B cell (primary cell): ENCODE data around the gene PLAU. TPM values are rescaled to one million over a fixed set of nuclear protein-coding genes. Genes with fewer than 3 reads are reported as not detected.

Source experiments
- ATAC-seq: fragments of 200-7000 bp; cut with Tn5 transposase; one replicate; pipeline ENCODE4 v1.10.0; 2021; ENCODE audit warnings: low read depth, mild to moderate bottlenecking, moderate number of reproducible peaks, moderate library complexity
- CTCF ChIA-PET: fragments of 350-600 bp; sonication (Branson Sonifier 250); formaldehyde crosslinking; loops from one replicate; lab custom pipeline; 2021; ENCODE audit warnings: antibody characterized with exemption, inconsistent platforms; lab: Charles Lee
- POLR2A ChIA-PET: fragments of 350-600 bp; sonication (Branson Sonifier 250); formaldehyde crosslinking; loops from one replicate; lab custom pipeline; 2021; ENCODE audit warnings: antibody characterized with exemption; lab: Charles Lee
- DNase-seq: peaks from one replicate; pipeline ENCODE4 v3.0.0; 2013
- H2AFZ ChIP-seq: 2 replicates; pipeline ENCODE4 v1.6.1; 2012; ENCODE audit warnings: mild to moderate bottlenecking, low read depth, low read length; ENCODE audit not compliant: insufficient read depth, poor library complexity, severe bottlenecking
- H3K27ac ChIP-seq, 2 donors: 1 replicate in 1 of 2; 2 replicates in 1 of 2; pipeline ENCODE4 v1.5.1; 2012 to 2013; ENCODE audit warnings: low read length in 2 of 2, mild to moderate bottlenecking in 2 of 2, moderate library complexity in 1 of 2
- H3K27me3 ChIP-seq, 4 experiments: fragments of 200-600 bp in 1 of 4; sonication (generic) in 1 of 4; replicated peaks in 1 of 4; 1 replicate in 2 of 4; 2 replicates in 2 of 4; pipeline versions ENCODE4 v1.6.1 to v1.7.0; 2013 to 2016; ENCODE audit warnings: low read length in 3 of 4, mild to moderate bottlenecking in 2 of 4, mixed read lengths in 1 of 4, moderate library complexity in 1 of 4; ENCODE audit not compliant: insufficient read depth in 4 of 4, control insufficient read depth in 3 of 4; ENCODE audit errors: control extremely low read depth in 1 of 4
- H3K36me3 ChIP-seq, 2 experiments: replicated peaks in 1 of 2; 1 replicate in 1 of 2; 2 replicates in 1 of 2; pipeline versions ENCODE4 v1.6.1 to v1.7.1; 2013; ENCODE audit warnings: low read length in 1 of 2; ENCODE audit not compliant: insufficient read depth in 2 of 2, control insufficient read depth in 1 of 2; ENCODE audit errors: control extremely low read depth in 1 of 2, extremely low read depth in 1 of 2
- H3K4me1 ChIP-seq, 2 donors: fragments of 200-600 bp in 1 of 2; sonication (generic) in 1 of 2; 1 replicate in 1 of 2; 2 replicates in 1 of 2; pipeline versions ENCODE4 v1.5.1 to v1.6.1; 2013 to 2017; ENCODE audit warnings: low read length in 2 of 2; ENCODE audit not compliant: control insufficient read depth in 2 of 2, insufficient read depth in 2 of 2
- H3K4me2 ChIP-seq: replicated peaks from 2 replicates; pipeline ENCODE3; 2012; ENCODE audit warnings: mild to moderate bottlenecking, low read depth, low read length; ENCODE audit not compliant: poor library complexity, severe bottlenecking
- H3K4me3 ChIP-seq, 5 experiments: fragments of 200-600 bp in 1 of 5; sonication (generic) in 1 of 5; 1 replicate in 3 of 5; 2 replicates in 2 of 5; pipeline versions ENCODE4 v1.5.1 to v1.7.0; 2011 to 2016; ENCODE audit warnings: low read length in 4 of 5, mild to moderate bottlenecking in 4 of 5, low read depth in 2 of 5, control low read depth in 1 of 5, moderate library complexity in 1 of 5; ENCODE audit not compliant: insufficient read depth in 1 of 5; ENCODE audit errors: control extremely low read depth in 1 of 5, extremely low read depth in 1 of 5
- H3K79me2 ChIP-seq: fragments of 200-600 bp; sonication (generic); one replicate; pipeline ENCODE4 v1.6.0; 2016; ENCODE audit warnings: low read length; ENCODE audit not compliant: control insufficient read depth, insufficient read depth
- H3K9ac ChIP-seq: fragments of 200-600 bp; sonication (generic); 2 replicates; pipeline ENCODE4 v1.6.1; 2017; ENCODE audit warnings: mild to moderate bottlenecking, low read length, moderate library complexity
- H3K9me3 ChIP-seq, 3 donors: one replicate each; pipeline versions ENCODE4 v1.6.1 to v1.7.1; 2013; ENCODE audit warnings: low read length in 2 of 3; ENCODE audit not compliant: control insufficient read depth in 2 of 3, insufficient read depth in 1 of 3; ENCODE audit errors: control extremely low read depth in 1 of 3
- H4K20me1 ChIP-seq: 2 replicates; pipeline ENCODE4 v1.6.0; 2012; ENCODE audit warnings: mild to moderate bottlenecking, low read length; ENCODE audit not compliant: insufficient read depth, control insufficient read depth, poor library complexity, severe bottlenecking
- H3K27ac Mint-ChIP-seq: one replicate; pipeline ENCODE4 v1.8.0; 2021; ENCODE audit warnings: mixed read lengths
- H3K27me3 Mint-ChIP-seq: one replicate; pipeline ENCODE4 v1.8.0; 2021; ENCODE audit warnings: mixed read lengths
- H3K4me1 Mint-ChIP-seq: one replicate; pipeline ENCODE4 v1.8.0; 2021; ENCODE audit warnings: mixed read lengths
- H3K4me3 Mint-ChIP-seq: one replicate; pipeline ENCODE4 v1.8.0; 2021; ENCODE audit warnings: mixed read lengths
- H3K9me3 Mint-ChIP-seq: one replicate; pipeline ENCODE4 v1.8.0; 2022; ENCODE audit warnings: mixed read lengths; ENCODE audit not compliant: insufficient read depth
- CTCF ChIP-seq: fragments of 200-600 bp; IDR thresholded peaks from one replicate; pipeline ENCODE4 v1.8.0; 2022; ENCODE audit warnings: antibody characterized with exemption, mild to moderate bottlenecking
- EZH2 ChIP-seq: IDR thresholded peaks from 2 replicates; pipeline ENCODE4 v1.6.1; 2012; ENCODE audit warnings: borderline replicate concordance, low read depth, mild to moderate bottlenecking, moderate library complexity, low read length; ENCODE audit not compliant: insufficient read depth, poor library complexity, severe bottlenecking
- WGBS: methylation state at CpG from one replicate; pipeline ENCODE4 v1.1.5; 2013; ENCODE audit warnings: missing lambda C conversion rate; ENCODE audit not compliant: insufficient coverage; 5-methylcytosine and 5-hydroxymethylcytosine counted together
- intact Hi-C: fragments of 100-400 bp; cut with micrococcal nuclease; formaldehyde crosslinking; loops from one replicate; pipeline ENCODE4 v1.10.0; 2022
- polyA plus RNA-seq: library from polyadenylated mRNA; depleted of rRNA; stranded (reverse); fragments of >200 nt; gene quantifications from 2 replicates; pipeline ENCODE4 v1.2.3, GENCODE V29; 2012
- total RNA-seq, 2 donors: library from RNA; stranded (reverse); fragments of 120-200 nt in 1 of 2; gene quantifications; 1 replicate in 1 of 2; 2 replicates in 1 of 2; pipeline versions ENCODE4 v1.2.3 to v1.2.4, GENCODE V29; 2013 to 2022

The PLAU gene
- total and polyA plus RNA-seq, 2 donors (not counting 1 experiment from before 2014, with no cell fraction given), result 0.04 TPM; not detected in 1

- Mint-ChIP-seq H3K4me3 (peak overlapping the region; percentile 95), H3K9me3 (no peaks in the 10 kb centered on the region), H3K27ac (peak overlapping the region; percentile 85), H3K4me1 (peaks cover 51% of the 10 kb centered on the region), H3K27me3 (no peaks in the 10 kb centered on the region)
- ATAC-seq (peak; percentile 14), DNase-seq (peak; percentile 85)
- peaks cover 22 to 45% of the 10 kb centered on the region in 2 donors for H3K4me1 ChIP-seq
- intact Hi-C loops, result loop anchor here (1.0 to 10.0 kb wide), 5 partner anchors 9 to 1360 kb away; partner anchors contain the start of gene COMTD1
- H3K27ac ChIP-seq, result peak overlapping the region; percentile 71 to 74
- CTCF ChIA-PET, result interaction anchor here (1.2 to 16.5 kb wide), 5 partner anchors 10 to 66 kb away, joined by 4 to 498 read pairs (median 6); no protein-coding TSS in a partner anchor
- H4K20me1 ChIP-seq, result peaks cover 23% of the 10 kb centered on the region
- WGBS, result 17% methylated on average over 2 of the region's 3 CpGs
- H3K9ac ChIP-seq, result peak overlapping the region; percentile 94
- H3K27me3 ChIP-seq, result no peaks in the 10 kb centered on the region
- POLR2A ChIA-PET, result interaction anchor here (0.6 to 2.4 kb wide), 2 partner anchors 9 to 380 kb away, joined by 3 to 9 read pairs; no protein-coding TSS in a partner anchor
- H3K4me2 ChIP-seq, result peak overlapping the region; percentile 95
- H3K36me3 ChIP-seq, result peaks cover 0 to 20% of the 10 kb centered on the region in 2 experiments
- TF ChIP-seq EZH2, result no peak
- no peak for TF ChIP-seq CTCF
- H3K4me3 ChIP-seq, result peak overlapping the region; percentile 81 to 98 (median 92)
- peaks cover 40% of the 10 kb centered on the region for H3K79me2 ChIP-seq
- H3K9me3 ChIP-seq, result no peaks in the 10 kb centered on the region
- peak overlapping the region; percentile 87 for H2AFZ ChIP-seq
Observed at GRCh38 chr10:73875139-73875475, 35.8 kb upstream of the PLAU start.

- CTCF ChIA-PET, result interaction anchor here (1.8 to 16.5 kb wide), 3 partner anchors 10 to 25 kb away, joined by 7 to 498 read pairs (median 11); no protein-coding TSS in a partner anchor
- H3K27ac ChIP-seq, result no peak overlapping the region
- H3K27ac Mint-ChIP-seq, result no peak overlapping the region
- H3K4me1 Mint-ChIP-seq, result peaks cover 43% of the 10 kb centered on the region
- H3K27me3 ChIP-seq, result no peaks in the 10 kb centered on the region
- no peak for ATAC-seq
- peaks cover 20% of the 10 kb centered on the region for H4K20me1 ChIP-seq
- POLR2A ChIA-PET, result no interaction called here
- WGBS, result 100% methylated on average over 4 of the region's 4 CpGs
- no peak overlapping the region for H3K9ac ChIP-seq
- no peak overlapping the region for H3K4me3 ChIP-seq
- TF ChIP-seq EZH2, result no peak
- no peak for TF ChIP-seq CTCF
- no peaks in the 10 kb centered on the region for H3K9me3 ChIP-seq
- no peak overlapping the region for H2AFZ ChIP-seq
- no peaks in the 10 kb centered on the region for H3K9me3 Mint-ChIP-seq
- intact Hi-C loops, result loop anchor here (10.0 kb wide), 2 partner anchors 251 to 1359 kb away; partner anchors contain the start of gene COMTD1
- peak overlapping the region; percentile 37 for H3K4me3 Mint-ChIP-seq
- H3K4me2 ChIP-seq, result no peak overlapping the region
- peaks cover 0 to 11% of the 10 kb centered on the region in 2 experiments for H3K36me3 ChIP-seq
- peaks cover 22 to 45% of the 10 kb centered on the region in 2 donors for H3K4me1 ChIP-seq
- H3K79me2 ChIP-seq, result peaks cover 29% of the 10 kb centered on the region
- no peaks in the 10 kb centered on the region for H3K27me3 Mint-ChIP-seq
- peak; percentile 20 for DNase-seq
Observed at GRCh38 chr10:73876157-73876556, 34.8 kb upstream of the PLAU start.
